ENCODE results near the gene OXA1L.
"Not testable (repeated sequence)": the region's sequence is repeated elsewhere in the genome, so short reads cannot be mapped to it uniquely, and the experiment has no call there.

Gene OXA1L

GRCh38 chr14:22770481-22771187 lies 4.1 kb downstream of the OXA1L start:
- no peak for DNase-seq

- DNase-seq = no peak
These were observed 6.2 kb downstream of the OXA1L start for GRCh38 chr14:22772725-22773124.

GRCh38 chr14:22773162-22774010 lies 6.9 kb downstream of the OXA1L start:
- DNase-seq = no peak

- DNase-seq = no peak
These were observed 7.7 kb downstream of the OXA1L start for GRCh38 chr14:22774011-22774706.

GRCh38 chr14:22776215-22776614 lies 9.7 kb downstream of the OXA1L start:
- DNase-seq = no peak

- DNase-seq = not testable (repeated sequence)
These were observed 10.4 kb downstream of the OXA1L start for GRCh38 chr14:22776849-22777248.

- DNase-seq = no peak
These were observed 11.6 kb downstream of the OXA1L start for GRCh38 chr14:22778084-22778483.

GRCh38 chr14:22780105-22780679 lies 13.7 kb downstream of the OXA1L start:
- DNase-seq = no peak

GRCh38 chr14:22780941-22781300 lies 14.4 kb downstream of the OXA1L start:
- no peak for DNase-seq

- DNase-seq = no peak
These were observed 15.0 kb downstream of the OXA1L start for GRCh38 chr14:22781301-22781991.

- no peak for DNase-seq
These were observed 20.2 kb downstream of the OXA1L start for GRCh38 chr14:22786685-22787084.

GRCh38 chr14:22791301-22791700 lies 24.8 kb downstream of the OXA1L start:
- DNase-seq = no peak

GRCh38 chr14:22792158-22792557 lies 25.7 kb downstream of the OXA1L start:
- DNase-seq = no peak

GRCh38 chr14:22793550-22793949 lies 27.1 kb downstream of the OXA1L start:
- not testable (repeated sequence) for DNase-seq

- no peak for DNase-seq
These were observed 27.5 kb downstream of the OXA1L start for GRCh38 chr14:22793976-22794375.

GRCh38 chr14:22794551-22794951 lies 28.1 kb downstream of the OXA1L start:
- DNase-seq = no peak

GRCh38 chr14:22796087-22796707 lies 29.7 kb downstream of the OXA1L start:
- no peak for DNase-seq

- DNase-seq = no peak
These were observed 30.8 kb downstream of the OXA1L start for GRCh38 chr14:22797017-22797917.

- no peak for DNase-seq
These were observed 32.0 kb downstream of the OXA1L start for GRCh38 chr14:22798528-22798927.

GRCh38 chr14:22800346-22800745 lies 33.9 kb downstream of the OXA1L start:
- DNase-seq = no peak

- DNase-seq = no peak
These were observed 35.2 kb downstream of the OXA1L start for GRCh38 chr14:22801716-22802115.

All from activated CD8-positive, alpha-beta memory T cell treated with anti-CD3 and anti-CD28 coated beads, Interleukin-2, amount 50 U/mL, for 4 hours (primary cell).